Spleen (tissue), 11 donors: ENCODE data around the gene PPP2R5D. TPM values are rescaled to one million over a fixed set of nuclear protein-coding genes. Genes with fewer than 3 reads are reported as not detected.

Experiments used
- DNase-seq: peaks from one replicate; pipeline ENCODE4 v3.0.0-alpha.2; 2020
- H3K27ac ChIP-seq, 8 donors: fragments of 200-600 bp; sonication (generic) in 7 of 8; 1 replicate in 4 of 8; 2 replicates in 4 of 8; pipeline versions ENCODE4 v1.5.0 to v1.8.0; 2016 to 2021; ENCODE audit warnings: inconsistent platforms in 4 of 8, mild to moderate bottlenecking in 4 of 8, moderate library complexity in 1 of 8
- H3K27me3 ChIP-seq, 7 donors: fragments of 200-600 bp; sonication (generic) in 6 of 7; replicated peaks in 1 of 7; 1 replicate in 4 of 7; 2 replicates in 3 of 7; pipeline versions ENCODE4 v1.5.0 to v1.8.0; 2016 to 2021; ENCODE audit warnings: inconsistent platforms in 3 of 7, mild to moderate bottlenecking in 1 of 7
- H3K36me3 ChIP-seq, 6 donors: fragments of 200-600 bp; sonication (generic) in 5 of 6; 1 replicate in 4 of 6; 2 replicates in 2 of 6; pipeline versions ENCODE4 v1.5.0 to v1.8.0; 2016 to 2021; ENCODE audit warnings: inconsistent platforms in 2 of 6
- H3K4me1 ChIP-seq, 6 donors: fragments of 200-600 bp; sonication (generic) in 5 of 6; 1 replicate in 3 of 6; 2 replicates in 3 of 6; pipeline versions ENCODE4 v1.5.0 to v1.8.0; 2016 to 2021; ENCODE audit warnings: inconsistent platforms in 3 of 6
- H3K4me3 ChIP-seq, 8 donors: fragments of 200-600 bp; sonication (generic) in 7 of 8; 1 replicate in 4 of 8; 2 replicates in 4 of 8; pipeline versions ENCODE4 v1.5.0 to v1.8.0; 2016 to 2021; ENCODE audit warnings: inconsistent platforms in 4 of 8, mild to moderate bottlenecking in 4 of 8, moderate library complexity in 2 of 8
- H3K9me3 ChIP-seq, 8 donors: fragments of 200-600 bp; sonication (generic) in 7 of 8; 1 replicate in 4 of 8; 2 replicates in 4 of 8; pipeline versions ENCODE4 v1.5.0 to v1.8.0; 2016 to 2021; ENCODE audit warnings: inconsistent platforms in 4 of 8
- POLR2A ChIP-seq, 3 donors: fragments of 450-650 bp; IDR thresholded peaks; one replicate each; pipeline ENCODE4 v1.5.1; 2017; ENCODE audit warnings: antibody characterized with exemption in 3 of 3, mild to moderate bottlenecking in 1 of 3
- POLR2AphosphoS5 ChIP-seq, 3 donors: sonication (generic); formaldehyde crosslinking; IDR thresholded peaks; one replicate each; pipeline ENCODE4 v1.5.1; 2017; ENCODE audit warnings: antibody characterized with exemption in 3 of 3
- WGBS, 5 donors: extraction: QIAGEN DNeasy Blood & Tissue Kit in 3 of 5; methylation state at CpG; one replicate each; pipeline versions ENCODE4 v1.1.5 to v1.1.7; 2013 to 2018; 5-methylcytosine and 5-hydroxymethylcytosine counted together
- intact Hi-C: fragments of 100-400 bp; cut with DNase I; formaldehyde crosslinking; loops from one replicate; pipeline ENCODE4 v1.15.0; 2023; ENCODE audit warnings: low total_unique reads
- polyA plus RNA-seq, 3 donors: library from polyadenylated mRNA; stranded (reverse); fragments of 200-250 nt; gene quantifications; one replicate each; pipeline ENCODE4 v1.2.1, GENCODE V29; 2013
- total RNA-seq, 7 donors: library from RNA; depleted of rRNA in 3 of 7; stranded (reverse); fragments of >200 nt in 3 of 7; fragmentation: NEBNext Ultra II Directional in 4 of 7; extraction: Animal tissue kit (Norgen Biotek cat#: 25700) in 4 of 7; gene quantifications; one replicate each; pipeline versions ENCODE4 v1.1.0 to v1.2.1, GENCODE V29; 2016 to 2021
- TF ChIP-seq, protein P1 (sequence below), 11 experiments: fragments of 200-600 bp in 7 of 11; fragments of 450-650 bp in 4 of 11; sonication (generic) in 4 of 11; IDR thresholded peaks in 8 of 11; conservative IDR thresholded peaks in 3 of 11; 1 replicate in 7 of 11; 2 replicates in 4 of 11; pipeline versions ENCODE4 v1.4.0 to v1.8.0; 2016 to 2021; ENCODE audit warnings: antibody characterized with exemption in 11 of 11, inconsistent platforms in 4 of 11, mild to moderate bottlenecking in 1 of 11
- donor health status: healthy with polysubstance abuse.
- donor health status: DM: no; HTN: no; CAD: no; lungs with moderate emphysema.
- donor health status: DM: no; HTN: no; CAD: no.
- donor health status: Bipolar disorder and iron deficiency.
- donor health status: healthy.
- donor health status: DM: no; HTN: no; CAD: no.
- donor health status: DM: yes; HTN: yes; CAD: no.

PPP2R5D gene
- total and polyA plus RNA-seq, 10 donors: 15.3 to 40.2 (median 25.5) TPM

DNA sequence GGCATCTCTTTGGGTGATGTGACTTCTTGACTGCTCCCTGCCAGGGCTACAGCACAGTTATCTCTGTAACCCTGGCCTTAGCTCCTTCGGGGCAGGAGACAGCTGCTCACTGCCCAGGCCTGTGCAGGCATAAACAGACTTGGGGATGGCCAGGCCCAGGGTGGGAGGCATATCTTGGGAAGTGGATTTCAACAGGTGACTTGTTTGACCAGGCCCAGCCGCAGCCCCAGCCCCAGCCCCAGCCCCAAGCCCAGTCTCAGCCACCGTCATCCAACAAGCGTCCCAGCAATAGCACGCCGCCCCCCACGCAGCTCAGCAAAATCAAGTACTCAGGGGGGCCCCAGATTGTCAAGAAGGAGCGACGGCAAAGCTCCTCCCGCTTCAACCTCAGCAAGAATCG is 21.9 kb downstream of the PPP2R5D start:
- no peak for DNase-seq
- Histone ChIP-seq H3K9me3 (no peaks in the 10 kb centered on the region), H3K36me3 (peaks cover 0 to 84% (median 48%) of the 10 kb centered on the region in 6 donors), H3K4me3 (no peak overlapping the region), H3K27ac (no peak overlapping the region), H3K27me3 (no peaks in the 10 kb centered on the region), H3K4me1 (peaks cover 0 to 13% (median 0%) of the 10 kb centered on the region in 6 donors)
- intact Hi-C loops: no loop called here
- TF ChIP-seq, protein P1, sequence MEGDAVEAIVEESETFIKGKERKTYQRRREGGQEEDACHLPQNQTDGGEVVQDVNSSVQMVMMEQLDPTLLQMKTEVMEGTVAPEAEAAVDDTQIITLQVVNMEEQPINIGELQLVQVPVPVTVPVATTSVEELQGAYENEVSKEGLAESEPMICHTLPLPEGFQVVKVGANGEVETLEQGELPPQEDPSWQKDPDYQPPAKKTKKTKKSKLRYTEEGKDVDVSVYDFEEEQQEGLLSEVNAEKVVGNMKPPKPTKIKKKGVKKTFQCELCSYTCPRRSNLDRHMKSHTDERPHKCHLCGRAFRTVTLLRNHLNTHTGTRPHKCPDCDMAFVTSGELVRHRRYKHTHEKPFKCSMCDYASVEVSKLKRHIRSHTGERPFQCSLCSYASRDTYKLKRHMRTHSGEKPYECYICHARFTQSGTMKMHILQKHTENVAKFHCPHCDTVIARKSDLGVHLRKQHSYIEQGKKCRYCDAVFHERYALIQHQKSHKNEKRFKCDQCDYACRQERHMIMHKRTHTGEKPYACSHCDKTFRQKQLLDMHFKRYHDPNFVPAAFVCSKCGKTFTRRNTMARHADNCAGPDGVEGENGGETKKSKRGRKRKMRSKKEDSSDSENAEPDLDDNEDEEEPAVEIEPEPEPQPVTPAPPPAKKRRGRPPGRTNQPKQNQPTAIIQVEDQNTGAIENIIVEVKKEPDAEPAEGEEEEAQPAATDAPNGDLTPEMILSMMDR (IDR thresholded peaks at IDR 0.05 in 8 of 11, conservative IDR thresholded peaks at IDR 0.05 in 3 of 11): no peak
- 92 to 98% (median 94%) methylated on average over 11 of the region's 11 CpGs for WGBS, 5 donors

DNA sequence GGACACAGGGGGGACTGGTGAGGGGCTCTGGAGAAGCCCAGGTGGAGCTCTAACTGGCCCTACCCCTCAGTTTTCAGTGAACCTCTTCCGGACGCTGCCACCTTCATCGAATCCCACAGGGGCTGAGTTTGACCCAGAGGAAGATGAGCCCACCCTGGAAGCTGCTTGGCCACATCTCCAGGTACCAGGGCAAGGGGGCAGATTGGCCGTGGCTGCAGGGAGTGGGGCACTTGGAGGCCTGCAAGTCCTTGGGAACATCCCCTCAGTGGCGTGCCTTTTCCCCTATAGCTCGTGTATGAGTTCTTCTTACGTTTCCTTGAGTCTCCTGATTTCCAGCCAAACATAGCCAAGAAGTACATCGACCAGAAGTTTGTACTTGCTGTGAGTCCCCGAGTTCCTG is 22.8 kb downstream of the PPP2R5D start:
- TF ChIP-seq, protein P1 (IDR thresholded peaks at IDR 0.05 in 8 of 11, conservative IDR thresholded peaks at IDR 0.05 in 3 of 11): no peak
- TF ChIP-seq POLR2AphosphoS5 (IDR thresholded peaks at IDR 0.05) (peak in 2 of 3 donors; percentile 1 to 15), POLR2A (IDR thresholded peaks at IDR 0.05) (no peak)
- 93 to 95% (median 95%) methylated on average over 9 of the region's 9 CpGs for WGBS, 5 donors
- Histone ChIP-seq H3K27ac (no peak overlapping the region), H3K9me3 (no peaks in the 10 kb centered on the region), H3K4me3 (no peak overlapping the region), H3K36me3 (peaks cover 0 to 92% (median 56%) of the 10 kb centered on the region in 6 donors), H3K4me1 (peaks cover 0 to 21% (median 3%) of the 10 kb centered on the region in 6 donors), H3K27me3 (no peaks in the 10 kb centered on the region)
- intact Hi-C loops: no loop called here
- no peak for DNase-seq

DNA sequence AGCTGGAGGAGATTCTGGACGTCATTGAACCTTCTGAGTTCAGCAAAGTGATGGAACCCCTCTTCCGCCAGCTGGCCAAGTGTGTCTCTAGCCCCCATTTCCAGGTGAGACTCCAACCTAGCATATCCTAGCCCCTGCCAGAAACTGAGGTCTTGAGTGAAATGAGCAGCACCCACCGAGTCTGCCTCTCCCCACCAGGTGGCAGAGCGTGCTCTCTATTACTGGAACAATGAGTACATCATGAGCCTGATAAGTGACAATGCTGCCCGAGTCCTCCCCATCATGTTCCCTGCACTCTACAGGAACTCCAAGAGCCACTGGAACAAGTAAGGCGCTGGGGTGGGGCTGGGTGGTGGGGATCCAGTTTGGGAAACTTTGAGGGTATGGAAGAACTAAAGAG is 24.8 kb downstream of the PPP2R5D start:
- H3K9me3 ChIP-seq: no peaks in the 10 kb centered on the region
- no peaks in the 10 kb centered on the region for H3K27me3 ChIP-seq
- H3K36me3 ChIP-seq: peaks cover 0 to 78% (median 58%) of the 10 kb centered on the region in 6 donors
- no peak for TF ChIP-seq POLR2A (IDR thresholded peaks at IDR 0.05)
- TF ChIP-seq, protein P1 (IDR thresholded peaks at IDR 0.05 in 8 of 11, conservative IDR thresholded peaks at IDR 0.05 in 3 of 11): peak in 7 of 11 experiments; percentile 14 to 50 (median 33)
- DNase-seq: no peak
- intact Hi-C loops: no loop called here
- WGBS, 5 donors: 72 to 86% (median 76%) methylated on average over 4 to 6 of the region's 6 CpGs
- no peak overlapping the region for H3K4me3 ChIP-seq
- H3K27ac ChIP-seq: no peak overlapping the region
- peaks cover 12 to 36% (median 16%) of the 10 kb centered on the region in 6 donors for H3K4me1 ChIP-seq

DNA sequence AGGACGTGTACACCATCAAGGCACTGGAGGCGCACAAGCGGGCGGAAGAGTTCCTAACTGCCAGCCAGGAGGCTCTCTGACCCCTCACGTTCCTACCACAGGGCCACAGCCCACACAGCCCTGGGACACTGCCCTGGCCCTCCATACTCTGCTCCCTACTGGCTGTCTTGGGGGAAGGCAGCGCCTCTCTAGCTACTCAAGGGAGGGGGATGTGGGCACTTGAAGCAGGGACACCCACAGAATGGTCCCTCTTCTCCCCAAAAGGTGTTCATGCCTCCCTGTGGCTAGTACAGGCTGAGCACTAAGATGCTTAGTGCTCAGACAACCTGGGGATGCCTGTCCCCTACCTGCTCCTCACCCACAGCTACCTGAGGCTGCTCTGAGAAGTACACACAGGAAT is 26.8 kb downstream of the PPP2R5D start:
- H3K27me3 ChIP-seq: no peaks in the 10 kb centered on the region

More for the DNA sequence above, 26.8 kb downstream of the PPP2R5D start:
- peaks cover 27 to 56% (median 34%) of the 10 kb centered on the region in 6 donors for H3K4me1 ChIP-seq
- peaks cover 0 to 69% (median 55%) of the 10 kb centered on the region in 6 donors for H3K36me3 ChIP-seq
- TF ChIP-seq POLR2A (IDR thresholded peaks at IDR 0.05): no peak
- TF ChIP-seq, protein P1 (IDR thresholded peaks at IDR 0.05 in 8 of 11, conservative IDR thresholded peaks at IDR 0.05 in 3 of 11): no peak
- peak in 2 of 3 donors; percentile 9 to 18 for TF ChIP-seq POLR2AphosphoS5 (IDR thresholded peaks at IDR 0.05)
- H3K27ac ChIP-seq: no peak overlapping the region
- no peaks in the 10 kb centered on the region for H3K9me3 ChIP-seq
- intact Hi-C loops: no loop called here
- H3K4me3 ChIP-seq: no peak overlapping the region
- no peak for DNase-seq
- WGBS, 5 donors: 83 to 94% (median 91%) methylated on average over 4 to 6 of the region's 6 CpGs
